HEK293T (cell line): ENCODE data around the gene BAIAP2L2.

ENCODE experiments used
- CTCF ChIA-PET: fragments of 350-600 bp; formaldehyde crosslinking; extraction: SDS; loops from one replicate; lab custom pipeline; 2021; ENCODE audit warnings: antibody characterized with exemption, inconsistent platforms; lab: Yijun Ruan, JAX
- POLR2A ChIA-PET: fragments of 350-600 bp; formaldehyde crosslinking; extraction: SDS; loops from one replicate; lab custom pipeline; 2020; ENCODE audit warnings: antibody characterized with exemption, inconsistent platforms; lab: Yijun Ruan, JAX
- DNase-seq: peaks from one replicate; pipeline ENCODE4 v3.0.0; 2012; ENCODE audit warnings: mixed read lengths; ENCODE audit errors: extremely low spot score
- HDGF ChIP-seq: fragments of 450-650 bp; IDR thresholded peaks from 2 replicates; pipeline ENCODE4 v1.6.1; 2017; ENCODE audit warnings: antibody characterized with exemption, borderline replicate concordance
- NFRKB ChIP-seq: fragments of 450-650 bp; IDR thresholded peaks from 2 replicates; pipeline ENCODE4 v1.6.1; 2016; ENCODE audit warnings: mild to moderate bottlenecking, moderate library complexity
- ZNF384 ChIP-seq: fragments of 450-650 bp; IDR thresholded peaks from 2 replicates; pipeline ENCODE4 v1.6.1; 2016

Gene BAIAP2L2

DNA sequence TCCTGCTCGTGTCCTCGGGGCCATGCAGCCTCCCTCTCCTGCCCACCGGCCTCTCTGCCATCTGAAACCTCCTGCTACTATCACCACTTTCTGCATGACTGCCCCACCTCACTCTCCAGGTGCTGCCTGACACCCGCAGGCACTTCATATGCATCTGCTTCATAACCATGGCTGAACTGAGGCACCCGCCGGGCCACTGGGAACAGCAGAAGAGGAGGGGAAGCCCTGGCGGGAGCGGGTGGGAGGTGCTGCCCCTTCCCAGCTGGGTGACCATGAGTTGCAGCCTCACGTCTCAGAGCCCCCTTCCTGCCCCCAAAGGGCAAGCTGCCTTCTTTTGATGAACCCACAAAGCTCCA is 75.0 kb downstream of the BAIAP2L2 start:
- ChIA-PET CTCF (interaction anchor here (2.9 kb wide), 1 partner anchor 17 kb away, joined by 10 read pairs; no protein-coding TSS in a partner anchor), POLR2A (no interaction called here)
- TF ChIP-seq HDGF, result no peak
- no peak for TF ChIP-seq ZNF384
- TF ChIP-seq NFRKB, result no peak
- DNase-seq, result no peak
